ENCODE results near the gene SLIT3.

DNA sequence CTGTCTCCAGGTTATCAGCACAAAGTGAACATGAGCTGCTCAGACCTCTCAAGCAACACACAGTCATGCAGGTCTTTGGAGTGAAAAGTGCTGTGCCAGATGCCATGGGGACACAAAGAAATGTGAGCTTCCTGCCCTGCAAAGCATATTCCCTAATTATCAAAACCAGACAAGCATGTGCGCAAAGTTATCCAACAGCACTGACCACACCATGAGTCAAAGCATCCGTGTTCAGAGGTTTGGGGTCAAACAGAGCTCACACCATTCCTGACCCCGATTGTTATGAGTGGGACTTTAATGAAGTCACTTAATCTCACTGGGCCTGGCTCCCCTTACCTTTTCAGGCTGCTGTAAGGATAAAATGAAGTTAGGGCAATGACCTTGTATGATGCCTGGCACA is 138.5 kb downstream of the SLIT3 start:
- TF ChIP-seq, protein P1, sequence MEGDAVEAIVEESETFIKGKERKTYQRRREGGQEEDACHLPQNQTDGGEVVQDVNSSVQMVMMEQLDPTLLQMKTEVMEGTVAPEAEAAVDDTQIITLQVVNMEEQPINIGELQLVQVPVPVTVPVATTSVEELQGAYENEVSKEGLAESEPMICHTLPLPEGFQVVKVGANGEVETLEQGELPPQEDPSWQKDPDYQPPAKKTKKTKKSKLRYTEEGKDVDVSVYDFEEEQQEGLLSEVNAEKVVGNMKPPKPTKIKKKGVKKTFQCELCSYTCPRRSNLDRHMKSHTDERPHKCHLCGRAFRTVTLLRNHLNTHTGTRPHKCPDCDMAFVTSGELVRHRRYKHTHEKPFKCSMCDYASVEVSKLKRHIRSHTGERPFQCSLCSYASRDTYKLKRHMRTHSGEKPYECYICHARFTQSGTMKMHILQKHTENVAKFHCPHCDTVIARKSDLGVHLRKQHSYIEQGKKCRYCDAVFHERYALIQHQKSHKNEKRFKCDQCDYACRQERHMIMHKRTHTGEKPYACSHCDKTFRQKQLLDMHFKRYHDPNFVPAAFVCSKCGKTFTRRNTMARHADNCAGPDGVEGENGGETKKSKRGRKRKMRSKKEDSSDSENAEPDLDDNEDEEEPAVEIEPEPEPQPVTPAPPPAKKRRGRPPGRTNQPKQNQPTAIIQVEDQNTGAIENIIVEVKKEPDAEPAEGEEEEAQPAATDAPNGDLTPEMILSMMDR (IDR thresholded peaks at IDR 0.05) = no peak
- TF ChIP-seq EZH2 (IDR thresholded peaks at IDR 0.05) = no peak
